Measurements from ENCODE around the gene CCL28. TPM values are rescaled to one million over a fixed set of nuclear protein-coding genes. Genes with fewer than 3 reads are reported as not detected.
A peak's percentile ranks its signal among the peaks of the same experiment; 100 is the strongest.
"Not testable (repeated sequence)": the region's sequence is repeated elsewhere in the genome, so short reads cannot be mapped to it uniquely, and the experiment has no call there.

CCL28 gene
- total RNA-seq, 1 donor from 2014 or later: 7.6 TPM

- no peak for DNase-seq (ENCODE audit: low spot score)
Observed at GRCh38 chr5:43410414-43410813, 1.8 kb downstream of the CCL28 start.

DNA sequence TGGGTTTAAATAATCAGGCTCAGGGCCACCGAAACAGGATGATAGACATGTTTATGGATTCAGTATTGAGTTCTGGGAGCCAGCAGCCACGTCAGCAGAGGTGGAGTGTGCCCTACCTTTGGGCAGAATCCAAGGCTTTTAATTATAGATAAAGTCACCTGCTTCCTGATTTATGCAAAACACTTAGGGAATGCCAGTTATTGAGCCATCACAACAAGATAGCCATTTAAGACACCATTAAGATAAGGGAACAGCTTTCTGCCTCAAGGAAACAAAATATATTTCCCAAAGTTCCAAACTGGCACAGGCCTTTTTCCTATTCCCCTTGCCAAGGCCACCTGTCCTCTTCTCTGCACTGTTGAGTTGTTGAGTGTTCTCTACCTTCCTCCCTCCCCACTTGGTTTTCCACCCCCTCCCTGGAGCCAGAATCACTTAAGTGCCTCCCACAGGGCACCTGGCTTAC is 2.4 kb downstream of the CCL28 start:
- DNase-seq (ENCODE audit: low spot score): no peak

GRCh38 chr5:43402524-43403066 is 9.6 kb downstream of the CCL28 start:
- DNase-seq (ENCODE audit: low spot score): not testable (repeated sequence)

- DNase-seq (ENCODE audit: low spot score): no peak
Observed at GRCh38 chr5:43401827-43402226, 10.4 kb downstream of the CCL28 start.

DNA sequence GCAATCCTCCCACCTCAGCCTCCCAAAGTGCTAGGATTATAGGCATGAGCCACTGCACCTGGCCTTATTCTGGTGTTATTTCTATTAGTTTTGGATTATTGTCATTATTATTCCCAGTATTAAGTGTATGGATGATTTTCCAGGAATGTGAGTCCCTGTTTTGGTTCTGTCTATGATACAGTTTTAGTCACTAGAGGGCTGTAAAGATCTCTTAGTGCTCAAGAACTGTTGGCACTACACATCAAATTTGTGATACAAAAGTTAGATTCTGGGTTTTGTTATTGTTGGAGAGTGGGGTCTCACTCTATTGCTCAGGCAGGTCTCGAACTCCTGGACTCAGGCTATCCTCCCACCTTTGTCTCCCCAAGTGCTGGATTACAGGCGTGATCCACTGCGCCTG is 12.1 kb downstream of the CCL28 start:
- DNase-seq (ENCODE audit: low spot score): no peak

DNA sequence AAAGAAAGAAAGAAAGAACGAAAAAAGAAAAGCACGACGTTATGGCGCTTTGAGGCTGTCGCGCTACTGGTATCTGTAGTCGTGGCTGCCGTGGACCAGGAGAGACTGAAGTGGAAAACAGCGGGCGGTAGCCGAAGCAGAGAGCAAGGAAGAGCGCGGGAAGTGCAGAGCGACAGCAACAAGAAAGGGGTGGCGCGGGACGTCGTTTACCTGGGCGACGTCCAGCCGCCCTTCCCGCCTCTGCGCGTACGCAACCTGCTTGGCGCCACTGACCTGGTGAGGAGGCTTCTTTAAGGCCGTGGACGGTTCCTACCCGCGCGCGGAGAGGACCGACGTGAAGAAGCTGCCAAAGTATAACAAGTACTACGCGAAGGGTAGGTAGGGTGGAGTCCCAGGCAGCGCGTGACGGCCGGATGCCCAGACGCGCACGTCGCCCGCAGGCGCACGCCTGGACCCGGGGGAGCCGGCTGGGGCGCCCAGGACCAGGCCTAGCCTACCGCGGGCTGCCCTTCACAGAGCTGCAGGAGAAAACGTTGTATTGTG is 15.4 kb downstream of the CCL28 start:
- peak; percentile 59 for DNase-seq (ENCODE audit: low spot score)

DNA sequence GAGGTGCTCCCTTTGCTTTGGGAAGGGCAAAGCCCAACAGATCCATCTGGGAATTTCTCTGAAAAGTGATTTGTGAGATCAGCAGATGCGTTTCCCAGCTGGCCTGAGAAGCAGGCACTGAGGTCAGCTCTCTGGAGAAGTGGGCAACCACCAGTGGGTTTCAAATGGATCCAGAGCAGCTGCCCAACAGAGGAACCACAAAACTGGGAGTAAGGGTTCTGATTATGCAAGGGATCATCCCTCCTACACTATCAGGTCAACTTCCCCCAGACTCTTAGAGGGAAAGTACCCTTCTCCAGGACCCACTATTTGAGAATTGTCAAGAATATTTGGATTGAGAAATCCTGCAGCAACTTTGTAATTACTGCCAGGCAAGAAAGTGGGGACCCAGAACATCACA is 21.7 kb downstream of the CCL28 start:
- DNase-seq (ENCODE audit: low spot score): no peak

DNA sequence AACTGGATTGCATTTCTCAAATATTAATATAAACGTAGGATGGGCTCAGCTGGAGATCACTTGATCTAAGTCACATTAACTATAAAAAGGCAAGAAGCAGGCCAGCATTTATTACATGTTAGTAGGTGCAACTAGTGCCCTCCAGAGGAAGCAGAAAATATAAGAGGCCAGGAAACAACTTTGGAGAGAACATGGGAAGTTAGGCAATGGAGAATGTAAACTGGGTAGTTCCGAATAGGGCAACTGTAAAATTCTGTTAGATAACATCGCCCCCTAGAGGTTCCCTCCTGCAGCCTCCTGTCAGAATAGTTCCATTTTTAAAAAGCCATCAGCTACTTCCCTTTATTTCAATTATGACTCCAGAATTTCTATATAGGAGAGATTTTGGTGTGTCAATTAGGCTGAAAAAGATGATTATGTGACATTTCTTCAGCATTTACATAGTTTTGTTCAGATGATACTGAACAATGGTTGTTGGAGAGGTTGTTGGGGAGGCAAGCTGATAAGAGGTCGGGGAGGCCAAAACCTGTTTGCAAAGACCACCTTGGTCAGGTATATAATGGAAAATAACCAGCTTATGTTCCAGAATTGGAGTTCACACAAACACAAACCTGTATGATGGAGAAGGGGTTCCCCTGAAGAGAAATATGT is 22.4 kb downstream of the CCL28 start:
- peak; percentile 68 for DNase-seq (ENCODE audit: low spot score)

DNA sequence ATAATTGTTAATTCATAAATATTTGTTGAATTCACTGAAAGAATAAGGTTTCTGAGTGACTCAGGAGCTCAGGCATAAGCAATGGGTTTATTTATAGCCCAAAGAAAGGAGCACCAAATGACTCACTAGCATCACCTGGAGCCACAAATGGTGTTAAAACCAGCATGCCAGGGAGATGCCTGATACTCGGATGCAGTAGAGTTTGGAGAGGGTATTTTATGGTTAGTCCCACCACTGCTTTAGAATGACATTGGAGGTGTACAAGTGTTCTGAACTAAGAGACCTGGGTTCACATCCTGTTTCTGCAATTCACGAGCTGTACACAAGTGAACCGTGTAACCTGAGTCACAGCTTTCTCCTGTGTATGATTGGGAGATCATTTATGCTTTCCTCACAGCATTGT is 25.2 kb downstream of the CCL28 start:
- no peak for DNase-seq (ENCODE audit: low spot score)

GRCh38 chr5:43376496-43377140 is 35.6 kb downstream of the CCL28 start:
- DNase-seq (ENCODE audit: low spot score): no peak

- no peak for DNase-seq (ENCODE audit: low spot score)
Observed at GRCh38 chr5:43371821-43372220, 40.4 kb downstream of the CCL28 start.

GRCh38 chr5:43370352-43370751 is 41.8 kb downstream of the CCL28 start:
- DNase-seq (ENCODE audit: low spot score): no peak

- DNase-seq (ENCODE audit: low spot score): no peak
Observed at GRCh38 chr5:43369651-43370050, 42.5 kb downstream of the CCL28 start.

- DNase-seq (ENCODE audit: low spot score): no peak
Observed at GRCh38 chr5:43367909-43368669, 44.1 kb downstream of the CCL28 start.

- no peak for DNase-seq (ENCODE audit: low spot score)
Observed at GRCh38 chr5:43367453-43367852, 44.7 kb downstream of the CCL28 start.

- not testable (repeated sequence) for DNase-seq (ENCODE audit: low spot score)
Observed at GRCh38 chr5:43366680-43367246, 45.4 kb downstream of the CCL28 start.

- DNase-seq (ENCODE audit: low spot score): not testable (repeated sequence)
Observed at GRCh38 chr5:43365155-43365554, 47.0 kb downstream of the CCL28 start.

DNA sequence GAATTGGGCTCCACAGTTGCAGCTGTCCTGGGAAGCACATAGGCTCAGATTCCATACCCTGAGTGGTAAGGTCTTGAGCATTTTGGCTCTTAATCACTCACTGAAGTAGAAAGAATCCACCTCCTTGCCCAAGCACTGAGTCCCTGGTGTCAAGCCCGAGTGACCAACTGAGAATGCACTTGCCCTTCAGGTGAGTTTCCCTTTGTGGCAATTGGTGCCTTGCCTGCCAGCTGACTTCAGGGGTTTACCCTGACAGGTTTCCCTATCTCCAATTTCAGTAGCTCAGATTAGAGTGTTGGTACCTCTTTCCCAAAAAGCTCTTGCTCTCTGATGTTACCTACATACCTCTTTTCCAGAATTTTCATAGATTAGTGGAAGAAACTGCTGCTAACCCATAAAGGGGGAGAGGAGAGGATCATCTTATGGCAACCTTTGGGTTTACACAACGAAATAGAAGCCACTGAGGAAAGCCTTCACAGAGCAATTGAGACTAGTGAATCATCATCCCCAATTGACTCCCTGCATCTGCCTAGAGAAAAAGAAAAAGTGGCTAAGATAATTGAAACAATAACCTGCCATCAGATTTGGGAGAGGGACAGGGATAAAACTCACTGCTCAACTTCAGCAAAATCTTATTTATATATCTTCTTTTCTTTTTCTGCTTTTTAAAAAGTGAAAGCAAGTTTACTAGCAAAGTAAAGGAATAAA is 48.6 kb downstream of the CCL28 start:
- no peak for DNase-seq (ENCODE audit: low spot score)

DNA sequence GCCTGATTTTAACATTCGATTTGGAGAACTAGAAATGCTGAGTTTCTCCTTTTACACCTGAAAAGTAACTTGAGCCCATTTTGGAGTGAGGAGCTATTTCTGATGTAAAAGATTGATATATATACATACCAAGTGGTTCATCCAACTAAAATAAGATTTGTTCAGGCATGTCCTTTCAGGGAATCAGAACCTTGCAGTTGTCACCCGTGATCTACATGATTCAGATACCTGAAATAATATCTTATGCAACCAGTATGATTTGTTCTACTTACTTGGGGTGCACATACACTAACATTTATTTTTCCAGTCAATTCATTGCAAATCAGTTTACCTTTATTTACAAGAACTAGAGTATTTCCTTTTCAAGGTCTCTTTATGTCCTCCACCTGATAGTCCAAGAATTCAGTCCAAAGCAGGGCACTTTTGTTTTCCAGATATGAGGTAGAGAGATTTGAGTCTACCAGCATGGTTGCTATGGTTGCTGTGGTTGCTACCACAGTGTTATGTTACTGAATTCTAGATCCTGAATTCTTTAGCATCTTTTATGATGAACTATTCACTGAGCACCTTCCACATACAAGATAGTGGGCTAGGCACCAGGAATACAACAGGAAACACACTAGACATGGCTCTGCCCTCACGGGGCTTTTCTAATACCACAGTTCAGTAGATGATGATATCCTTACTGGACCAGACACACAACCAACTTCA is 49.3 kb downstream of the CCL28 start:
- DNase-seq (ENCODE audit: low spot score): no peak

DNA sequence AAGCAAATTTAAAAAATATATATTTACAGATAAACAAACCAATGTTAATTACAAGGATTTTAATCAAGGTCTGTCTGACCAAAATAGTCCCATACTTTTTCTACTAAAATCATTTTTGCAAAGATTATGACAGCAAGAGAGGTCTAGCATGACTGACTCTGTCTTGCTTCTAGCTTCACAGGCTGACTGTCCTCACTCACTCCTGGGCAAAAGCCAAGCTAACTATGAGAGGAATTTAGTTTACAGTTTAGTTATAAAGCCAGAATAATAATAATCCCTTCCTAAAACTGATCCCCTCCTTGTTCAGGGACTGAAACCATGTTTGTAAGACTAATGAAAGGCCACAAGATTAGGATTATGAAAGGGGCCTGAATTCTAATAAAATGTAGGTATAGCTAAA is 53.5 kb downstream of the CCL28 start:
- no peak for DNase-seq (ENCODE audit: low spot score)

GRCh38 chr5:43358301-43358700 is 53.9 kb downstream of the CCL28 start:
- no peak for DNase-seq (ENCODE audit: low spot score)

Data from ureter (tissue), 1 donor.